OCI-LY3 (cell line): ENCODE measurements around the gene GALNT18.

Experiments
- EZH2phosphoT487 ChIP-seq: fragments of 200-600 bp; shearing (Covaris generic); IDR thresholded peaks from 2 replicates; pipeline ENCODE4 v1.6.1; 2018; ENCODE audit warnings: antibody characterized with exemption, mixed run types, low read depth
- TF ChIP-seq, protein P1 (sequence below): fragments of 200-600, 300-600 bp; sonication (generic); IDR thresholded peaks from 2 replicates; pipeline ENCODE4 v1.5.1; 2014; ENCODE audit warnings: antibody characterized with exemption, low read length, low read depth

DNA sequence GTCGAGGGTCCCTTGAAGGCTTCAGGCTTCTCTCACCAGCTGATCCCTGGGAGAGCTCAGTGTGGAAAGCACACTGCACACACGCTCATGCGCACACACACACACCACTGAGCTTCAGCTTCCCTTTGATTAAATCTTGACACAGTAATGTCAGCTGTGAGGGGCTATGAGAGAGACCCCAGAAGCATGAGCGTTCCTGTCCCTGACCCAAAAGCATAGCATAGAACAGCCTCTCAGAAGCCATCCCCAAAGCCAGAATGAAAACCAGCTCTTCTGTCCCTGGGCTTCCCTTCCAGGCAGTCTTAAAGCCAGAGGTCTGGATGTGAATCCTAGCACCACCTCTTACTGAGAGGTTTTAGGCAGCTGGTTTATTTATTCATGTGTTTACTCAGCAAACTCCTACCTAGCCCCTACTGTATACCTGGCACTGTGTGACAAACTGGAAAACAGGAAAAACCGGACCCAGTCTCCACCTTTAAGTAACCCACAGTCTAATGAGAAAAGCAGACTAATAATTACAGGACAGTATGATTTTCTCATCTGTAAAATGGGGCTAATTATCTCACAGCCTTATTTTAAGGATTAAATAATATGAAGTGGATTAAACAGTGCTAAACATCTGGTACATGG is 15.9 kb downstream of the GALNT18 start:
- TF ChIP-seq, protein P1, sequence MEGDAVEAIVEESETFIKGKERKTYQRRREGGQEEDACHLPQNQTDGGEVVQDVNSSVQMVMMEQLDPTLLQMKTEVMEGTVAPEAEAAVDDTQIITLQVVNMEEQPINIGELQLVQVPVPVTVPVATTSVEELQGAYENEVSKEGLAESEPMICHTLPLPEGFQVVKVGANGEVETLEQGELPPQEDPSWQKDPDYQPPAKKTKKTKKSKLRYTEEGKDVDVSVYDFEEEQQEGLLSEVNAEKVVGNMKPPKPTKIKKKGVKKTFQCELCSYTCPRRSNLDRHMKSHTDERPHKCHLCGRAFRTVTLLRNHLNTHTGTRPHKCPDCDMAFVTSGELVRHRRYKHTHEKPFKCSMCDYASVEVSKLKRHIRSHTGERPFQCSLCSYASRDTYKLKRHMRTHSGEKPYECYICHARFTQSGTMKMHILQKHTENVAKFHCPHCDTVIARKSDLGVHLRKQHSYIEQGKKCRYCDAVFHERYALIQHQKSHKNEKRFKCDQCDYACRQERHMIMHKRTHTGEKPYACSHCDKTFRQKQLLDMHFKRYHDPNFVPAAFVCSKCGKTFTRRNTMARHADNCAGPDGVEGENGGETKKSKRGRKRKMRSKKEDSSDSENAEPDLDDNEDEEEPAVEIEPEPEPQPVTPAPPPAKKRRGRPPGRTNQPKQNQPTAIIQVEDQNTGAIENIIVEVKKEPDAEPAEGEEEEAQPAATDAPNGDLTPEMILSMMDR: no peak
- TF ChIP-seq EZH2phosphoT487: no peak
